ENCODE measurements around the gene PCNX1. TPM values are rescaled to one million over a fixed set of nuclear protein-coding genes. Genes with fewer than 3 reads are reported as not detected.
"Not testable (repeated sequence)": the region's sequence is repeated elsewhere in the genome, so short reads cannot be mapped to it uniquely, and the experiment has no call there.

Gene PCNX1
- total RNA-seq, 1 experiment from 2014 or later: 48.0 TPM

DNA sequence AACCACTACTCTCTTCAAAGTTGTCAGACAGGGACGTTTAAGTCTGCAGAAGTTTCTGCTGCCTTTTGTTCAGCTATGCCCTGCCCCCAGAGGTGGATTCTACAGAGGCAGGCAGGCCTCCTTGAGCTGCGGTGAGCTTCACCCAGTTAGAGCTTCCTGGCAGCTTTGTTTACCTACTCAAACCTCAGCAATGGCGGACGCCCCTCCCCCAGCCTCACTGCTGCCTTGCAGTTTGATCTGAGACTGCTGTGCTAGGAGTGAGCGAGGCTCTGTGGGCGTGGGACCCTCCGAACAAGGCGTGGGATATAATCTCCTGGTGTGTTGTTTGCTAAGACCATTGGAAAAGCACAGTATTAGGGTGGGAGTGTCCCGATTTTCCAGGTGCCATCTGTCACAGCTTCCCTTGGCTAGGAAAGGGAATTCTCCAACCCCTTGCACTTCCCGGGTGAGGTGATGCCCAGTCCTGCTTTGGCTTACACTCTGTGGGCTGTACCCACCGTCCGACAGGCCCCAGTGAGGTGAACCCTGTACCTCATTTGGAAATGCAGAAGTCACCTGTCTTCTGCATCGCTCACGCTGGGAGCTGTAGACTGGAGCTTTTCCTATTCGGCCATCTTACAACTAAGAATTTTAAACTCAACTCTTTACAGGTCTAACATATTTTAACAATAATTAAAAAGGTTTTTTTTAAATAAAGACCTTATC is 34.5 kb downstream of the PCNX1 start:
- not testable (repeated sequence) for H3K4me3 Mint-ChIP-seq; H4K20me1 ChIP-seq (ENCODE audit: control insufficient read depth, insufficient read depth, insufficient read length); H3T11ph ChIP-seq (ENCODE audit: low read length); H2BK20ac ChIP-seq (ENCODE audit: low read depth, low read length, poor library complexity, severe bottlenecking); H2BK120ac ChIP-seq (ENCODE audit: low read depth, low read length, poor library complexity, severe bottlenecking); H3K79me2 ChIP-seq (ENCODE audit: insufficient read depth, low read length); H3K27ac ChIP-seq (ENCODE audit: insufficient read length, low read depth, low read length); H3K27ac Mint-ChIP-seq; DNase-seq; H3K23ac ChIP-seq (ENCODE audit: insufficient read length, low read depth, low read length); H3K9ac ChIP-seq (ENCODE audit: extremely low read depth, insufficient read length, low read length); H3K18ac ChIP-seq (ENCODE audit: insufficient read length, low read depth, low read length); H3K14ac ChIP-seq (ENCODE audit: insufficient read depth, low read length); H2AK5ac ChIP-seq (ENCODE audit: insufficient read length, low read length); H3K27me3 ChIP-seq (ENCODE audit: insufficient read depth, low read length); H3K4ac ChIP-seq (ENCODE audit: low read depth, low read length); H3K4me2 ChIP-seq (ENCODE audit: insufficient read depth, insufficient read length, low read length); H2BK5ac ChIP-seq (ENCODE audit: insufficient read length, low read length); H2AFZ ChIP-seq (ENCODE audit: low read length); H3K79me1 ChIP-seq (ENCODE audit: insufficient read depth, low read depth, low read length, poor library complexity, severe bottlenecking); H3K27me3 Mint-ChIP-seq (ENCODE audit: low read depth); H3K23me2 ChIP-seq (ENCODE audit: insufficient read length, low read depth, low read length, poor library complexity, severe bottlenecking); H3K4me1 Mint-ChIP-seq; H2BK15ac ChIP-seq (ENCODE audit: low read depth, low read length); H4K5ac ChIP-seq (ENCODE audit: insufficient read length, low read depth, low read length); H3K4me1 ChIP-seq (ENCODE audit: insufficient read depth, low read length); H4K8ac ChIP-seq (replicated peaks; ENCODE audit: insufficient read length, low read depth, low read length); H4K91ac ChIP-seq (ENCODE audit: insufficient read length, low read depth, low read length); H2BK12ac ChIP-seq (ENCODE audit: insufficient read length, low read depth, low read length); H3K56ac ChIP-seq (ENCODE audit: insufficient read length, low read depth, low read length)
- no CpG with 5 or more reads among the region's 15 CpGs for WGBS (ENCODE audit: extremely low coverage, insufficient read length, low lambda C conversion rate)
- Mint-ChIP-seq H3K36me3 (ENCODE audit: insufficient read depth in 1 of 3, low read depth in 3 of 3) (peaks cover 54 to 75% (median 75%) of the 10 kb centered on the region in 3 experiments), H3K9me3 (peaks cover 59 to 75% of the 10 kb centered on the region in 2 experiments)
- peaks cover 25% of the 10 kb centered on the region for H3K9me3 ChIP-seq (ENCODE audit: control insufficient read depth, low read depth, low read length)

All from H9 (cell line).